NCI-H187 treated with DMSO at 0.1 percent for 48 hours (cell line): ENCODE data around the gene ADGRG3.
"Not testable (repeated sequence)": the region's sequence is repeated elsewhere in the genome, so short reads cannot be mapped to it uniquely, and the experiment has no call there.

Experiments used
- DNase-seq: peaks from one replicate; lab custom pipeline; 2025; lab: John Stamatoyannopoulos, UW

The ADGRG3 gene

DNA sequence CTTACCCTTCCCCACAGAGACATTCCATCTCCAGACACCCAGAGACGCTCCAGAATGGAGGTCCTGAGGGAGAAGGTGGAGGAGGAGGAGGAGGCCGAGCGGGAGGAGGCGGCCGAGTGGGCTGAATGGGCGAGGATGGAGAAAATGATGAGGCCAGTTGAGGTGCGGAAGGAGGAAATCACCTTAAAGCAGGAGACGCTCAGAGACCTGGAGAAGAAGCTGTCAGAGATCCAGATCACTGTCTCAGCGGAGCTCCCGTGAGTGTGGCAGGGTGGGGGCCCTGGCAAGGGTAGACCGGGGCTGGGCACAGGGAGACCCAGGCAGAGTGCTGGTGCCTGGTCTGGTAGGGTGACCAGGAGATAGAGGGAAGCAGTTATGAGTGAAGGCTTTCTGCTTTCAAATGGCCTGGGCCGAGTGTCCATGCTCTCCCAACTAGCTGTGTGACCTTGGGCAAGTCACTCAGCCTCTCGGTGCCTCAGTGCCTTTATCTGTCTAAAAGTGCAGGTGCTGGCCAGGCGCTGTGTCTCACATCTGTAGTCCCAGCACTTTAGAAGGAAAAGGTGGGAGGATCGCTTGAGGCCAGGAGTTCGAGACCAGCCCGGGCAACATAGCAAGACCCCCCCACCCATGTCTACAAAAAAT, 29.9 kb downstream of the ADGRG3 start:
- DNase-seq: no peak

DNA sequence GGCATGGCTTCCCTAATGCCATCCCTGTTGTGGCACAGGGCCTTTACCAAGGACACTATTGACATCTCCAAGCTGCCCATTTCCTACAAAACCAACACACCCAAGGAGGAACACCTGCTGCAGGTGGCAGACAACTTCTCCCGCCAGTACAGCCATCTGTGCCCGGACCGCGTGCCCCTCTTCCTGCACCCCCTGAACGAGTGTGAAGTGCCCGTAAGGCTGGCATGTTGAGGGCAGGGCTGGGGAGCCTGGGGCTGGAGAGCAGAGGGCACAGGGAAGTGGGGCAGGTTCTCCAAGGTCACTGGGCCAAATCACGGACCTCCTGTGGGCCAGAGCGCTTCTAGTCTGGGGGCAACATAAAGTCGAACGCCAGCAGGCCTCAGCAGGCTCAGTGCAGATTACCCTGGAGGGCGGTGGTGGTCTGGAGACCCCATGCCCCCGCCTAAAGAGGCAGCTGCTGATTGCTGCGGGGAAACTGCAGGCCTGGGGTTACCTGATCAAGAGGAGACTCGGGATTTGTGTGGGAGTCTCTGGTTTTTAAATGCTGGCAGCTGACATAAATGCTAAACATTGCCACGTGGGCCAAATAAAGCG, 30.8 kb downstream of the ADGRG3 start:
- no peak for DNase-seq

DNA sequence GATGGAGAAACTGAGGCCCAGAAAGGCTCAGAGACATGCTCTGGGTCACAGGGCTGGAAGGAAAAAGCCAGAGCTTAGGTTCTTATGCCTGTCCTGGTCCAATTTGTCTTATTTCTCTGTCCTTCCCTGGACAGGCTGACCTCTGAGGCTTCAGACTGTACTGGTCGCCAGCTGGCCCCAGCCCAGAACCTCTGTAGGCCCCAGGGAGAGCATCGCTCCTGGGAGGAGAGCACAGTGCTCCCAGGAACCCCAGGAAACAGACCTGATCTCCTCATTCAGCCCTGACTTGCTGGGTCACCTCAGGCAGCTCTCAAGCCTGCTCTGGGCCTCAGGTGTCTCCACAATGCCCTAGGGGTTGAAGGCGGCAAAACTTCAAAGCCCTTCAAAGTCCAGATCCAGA, 31.4 kb downstream of the ADGRG3 start:
- DNase-seq: no peak

DNA sequence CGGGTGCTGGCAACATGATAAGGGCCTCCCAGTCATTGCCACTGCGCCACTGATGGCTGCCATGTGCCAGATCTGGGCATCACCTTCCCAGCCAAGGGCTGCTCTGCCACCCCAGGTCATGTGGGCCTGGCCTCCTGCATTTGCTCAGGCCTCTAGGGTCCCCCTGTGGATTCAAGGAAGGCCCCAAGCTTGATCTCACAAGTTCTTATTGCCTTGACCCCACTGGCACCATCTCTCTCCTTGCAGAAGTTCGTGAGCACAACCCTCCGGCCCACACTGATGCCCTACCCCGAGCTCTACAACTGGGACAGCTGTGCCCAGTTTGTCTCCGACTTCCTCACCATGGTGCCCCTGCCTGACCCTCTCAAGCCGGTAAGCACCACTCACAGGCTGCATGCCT, 31.8 kb downstream of the ADGRG3 start:
- no peak for DNase-seq

DNA sequence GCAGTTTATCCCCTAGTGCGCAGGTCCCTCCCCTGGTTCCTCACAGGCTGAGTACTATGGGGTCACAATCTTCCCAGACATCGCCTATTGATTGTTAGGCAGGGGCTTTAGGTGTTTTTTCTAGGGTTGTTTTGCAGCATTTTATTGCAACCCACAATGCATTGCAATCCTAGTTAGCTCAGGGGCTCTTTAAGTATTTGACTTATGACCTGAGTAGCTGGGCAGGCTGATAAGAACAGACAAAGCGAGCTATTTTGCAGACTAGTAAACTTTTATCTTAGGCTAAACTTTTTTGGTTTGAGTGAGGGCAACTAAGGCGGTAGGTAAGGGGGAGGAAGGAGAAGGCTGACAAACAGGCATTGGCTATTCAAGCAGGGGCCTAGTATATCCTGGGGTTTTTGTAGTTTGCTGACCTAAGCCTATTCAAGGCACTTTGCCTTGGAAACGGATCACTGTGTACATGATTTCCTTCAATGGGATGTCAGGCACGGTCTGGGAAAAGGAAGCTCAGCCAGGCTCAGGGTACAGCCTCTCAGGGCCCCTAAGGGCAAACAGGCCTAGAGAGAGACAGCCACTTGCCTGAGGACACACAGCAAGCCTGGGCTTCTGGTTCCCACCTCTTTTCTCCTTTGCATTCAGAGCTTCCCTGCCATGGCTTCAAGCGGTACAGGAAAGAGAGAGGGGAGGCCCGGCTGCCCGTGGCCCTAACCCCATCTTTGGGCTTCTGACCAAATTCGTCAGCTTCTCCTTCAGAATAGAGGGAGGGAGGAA, 32.9 kb downstream of the ADGRG3 start:
- DNase-seq: no peak

DNA sequence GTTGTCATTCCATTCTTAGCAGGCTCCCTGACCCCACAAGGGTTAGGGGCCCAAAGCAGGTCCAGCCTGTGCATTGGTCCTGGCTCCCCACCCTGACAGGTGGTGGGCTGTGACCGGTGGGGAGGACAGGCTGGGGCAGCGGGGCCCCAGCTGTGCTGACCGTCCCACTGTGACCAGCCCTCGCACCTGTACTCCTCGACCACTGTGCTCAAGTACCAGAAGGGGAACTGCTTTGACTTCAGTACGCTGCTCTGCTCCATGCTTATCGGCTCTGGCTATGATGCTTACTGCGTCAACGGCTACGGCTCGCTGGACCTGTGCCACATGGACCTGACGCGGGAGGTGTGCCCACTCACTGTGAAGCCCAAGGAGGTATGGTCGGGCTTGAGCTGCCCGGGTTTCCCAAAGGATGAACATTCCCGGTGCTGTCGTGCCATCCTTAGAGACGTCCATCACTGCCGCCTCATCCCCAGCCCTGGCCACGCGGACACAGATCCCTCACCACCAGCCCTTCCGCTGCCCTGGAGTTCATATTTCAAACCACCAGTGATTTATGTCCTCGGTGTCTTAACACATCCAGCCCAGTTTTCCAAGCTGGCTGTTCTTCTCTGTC, 33.8 kb downstream of the ADGRG3 start:
- DNase-seq: no peak

DNA sequence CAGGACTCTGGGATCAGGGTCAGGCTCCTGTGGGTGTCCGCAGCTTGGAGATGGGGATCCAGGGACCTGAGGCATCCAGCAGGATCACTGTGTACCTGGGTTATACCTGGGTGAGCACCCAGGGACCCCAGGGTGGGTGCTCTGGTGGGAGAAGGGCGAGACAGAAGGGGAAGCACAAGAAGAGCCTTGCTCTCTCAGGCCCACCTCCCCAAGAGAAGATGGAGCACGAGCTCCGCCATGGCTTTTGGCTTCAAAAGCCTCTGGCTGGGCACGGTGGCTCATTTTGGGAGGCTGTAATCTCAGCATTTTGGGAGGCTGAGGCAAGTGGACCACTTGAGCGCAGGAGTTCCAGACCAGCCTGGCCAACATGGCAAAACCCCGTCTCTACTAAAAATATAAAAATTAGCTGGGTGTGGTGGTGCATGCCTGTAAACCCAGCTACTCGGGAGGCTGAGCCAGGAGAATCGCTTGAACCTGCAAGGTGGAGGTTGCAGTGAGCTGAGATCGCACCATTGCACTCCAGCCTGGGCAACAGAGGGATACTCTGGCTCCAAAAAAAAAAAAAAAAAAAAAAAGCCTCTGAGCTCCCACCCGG, 35.4 kb downstream of the ADGRG3 start:
- DNase-seq: no peak

DNA sequence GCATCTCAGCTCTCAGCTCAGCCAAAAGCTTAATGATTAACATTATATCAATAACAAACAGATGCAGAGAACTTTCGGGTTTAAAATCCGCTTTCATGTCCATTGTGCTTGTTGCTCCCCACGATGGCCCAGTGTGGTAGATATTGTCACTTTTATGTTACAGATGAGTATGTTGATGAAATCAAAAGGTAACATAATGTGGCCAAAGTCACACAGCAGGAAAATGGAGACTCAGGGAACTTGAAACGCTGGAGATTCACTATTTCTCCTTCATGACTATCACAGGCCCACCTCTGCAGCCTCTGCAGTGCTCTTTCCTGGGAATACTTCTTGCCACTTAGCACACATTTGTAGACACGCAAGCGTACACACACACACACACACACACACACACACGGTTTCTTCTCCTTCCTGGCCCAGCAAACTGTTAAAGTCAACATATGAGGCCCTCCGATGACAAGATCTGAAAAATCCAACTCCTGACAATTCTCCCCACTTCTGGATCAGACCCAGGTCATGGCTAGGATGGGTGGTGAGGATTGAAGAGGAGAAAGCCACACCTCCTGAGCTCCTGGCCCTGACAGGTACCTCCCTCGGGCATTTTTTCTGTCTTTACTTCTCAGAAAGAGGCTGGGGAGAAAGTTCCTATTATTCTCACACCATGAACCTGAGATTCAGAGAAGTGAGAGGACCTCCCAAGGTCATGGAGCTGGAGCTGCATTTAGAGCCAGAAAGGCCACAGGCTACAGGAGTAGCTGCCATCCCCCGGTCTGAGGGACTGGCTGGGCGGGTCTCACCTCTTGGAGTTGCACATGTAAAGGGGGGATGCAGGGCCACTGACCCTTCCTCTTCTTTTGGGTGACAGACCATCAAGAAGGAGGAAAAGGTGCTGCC, 36.2 kb downstream of the ADGRG3 start:
- no peak for DNase-seq

DNA sequence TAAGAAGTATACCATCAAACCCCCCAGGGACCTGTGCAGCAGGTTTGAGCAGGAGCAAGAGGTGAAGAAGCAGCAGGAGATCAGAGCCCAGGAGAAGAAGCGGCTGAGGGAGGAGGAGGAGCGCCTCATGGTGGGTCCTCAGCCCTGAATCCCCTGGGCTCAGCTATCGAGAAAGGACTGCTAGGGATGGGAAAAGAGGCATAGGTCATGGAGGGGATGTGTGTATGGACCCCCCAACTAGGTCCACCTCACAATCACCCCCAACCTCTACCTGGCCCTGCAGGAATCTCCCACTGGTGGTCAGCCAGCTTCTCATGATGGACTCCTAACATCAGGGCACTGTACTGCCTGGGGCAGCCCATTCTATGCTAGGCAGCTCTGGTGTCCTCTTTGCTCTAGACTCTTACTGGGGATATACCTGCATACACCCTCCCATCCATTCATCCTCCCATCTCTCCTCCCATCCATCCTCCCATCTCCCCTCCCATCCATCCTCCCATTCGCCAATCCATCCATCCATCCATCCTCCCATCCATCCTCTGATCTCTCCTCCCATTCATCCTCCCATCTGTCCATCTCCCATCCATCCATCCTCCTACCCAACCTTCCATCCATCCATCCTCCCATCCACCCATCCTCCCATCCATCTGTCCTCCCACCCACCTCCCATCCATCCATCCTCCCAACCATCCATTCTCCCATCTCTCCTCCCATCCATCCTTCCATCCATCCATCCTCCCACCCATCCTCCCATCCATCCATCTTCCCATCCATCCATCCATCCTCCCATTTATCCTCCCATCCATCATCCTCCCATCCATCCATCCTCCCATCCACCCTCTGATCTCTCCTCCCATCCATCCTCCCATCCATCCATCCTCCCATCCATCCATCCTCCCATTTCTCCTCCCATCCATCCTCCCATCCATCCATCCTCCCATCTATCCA, 37.1 kb downstream of the ADGRG3 start:
- no peak for DNase-seq

DNA sequence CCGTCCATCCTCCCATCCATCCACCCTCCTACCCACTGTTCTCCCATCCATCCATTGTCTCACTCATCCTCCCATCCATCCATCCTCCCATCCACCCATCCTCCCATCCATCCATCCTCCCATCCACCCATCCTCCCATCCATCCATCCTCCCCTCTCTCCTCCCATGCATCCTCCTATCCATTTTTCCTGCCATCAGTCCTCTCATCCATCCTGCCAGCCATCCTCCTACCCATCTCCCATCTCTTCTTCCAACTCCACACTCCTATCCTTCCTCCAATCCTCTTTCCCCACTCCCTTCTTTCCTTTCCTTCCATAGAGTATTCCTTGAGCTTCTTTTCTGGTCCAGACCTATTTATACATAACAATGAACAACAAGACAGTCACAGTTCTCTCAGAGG, 38.6 kb downstream of the ADGRG3 start:
- no peak for DNase-seq

DNA sequence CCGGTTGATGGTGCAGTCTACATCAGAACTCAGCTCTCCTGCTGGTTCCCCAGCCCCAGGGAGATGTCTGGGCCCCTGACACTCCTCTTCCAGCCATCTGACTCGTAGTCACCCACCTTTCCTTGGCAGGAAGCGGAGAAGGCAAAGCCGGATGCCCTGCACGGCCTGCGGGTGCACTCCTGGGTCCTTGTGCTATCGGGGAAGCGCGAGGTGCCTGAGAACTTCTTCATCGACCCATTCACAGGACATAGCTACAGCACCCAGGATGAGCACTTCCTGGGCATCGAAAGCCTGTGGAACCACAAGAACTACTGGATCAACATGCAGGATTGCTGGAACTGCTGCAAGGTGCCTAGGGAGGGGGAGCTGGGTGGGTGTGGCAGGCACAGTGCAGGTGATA, 39.2 kb downstream of the ADGRG3 start:
- no peak for DNase-seq

DNA sequence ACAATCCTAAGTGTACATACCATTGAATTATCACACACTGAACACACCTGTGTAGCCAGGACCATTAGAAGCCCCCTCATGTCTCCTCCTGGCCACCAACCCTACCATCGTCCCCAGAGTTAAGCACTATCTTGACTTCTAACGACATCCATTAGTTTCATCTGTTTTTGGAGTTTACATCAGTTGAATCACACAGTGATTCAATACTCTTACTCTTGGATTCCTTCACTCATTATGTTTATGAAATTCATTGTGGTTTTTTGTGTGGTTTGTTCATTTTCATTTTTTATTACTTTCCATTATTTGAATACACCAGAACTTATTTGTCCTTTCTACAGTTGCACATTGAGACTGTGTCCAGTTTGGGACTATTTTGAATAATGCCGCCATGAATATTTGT, 40.1 kb downstream of the ADGRG3 start:
- no peak for DNase-seq

DNA sequence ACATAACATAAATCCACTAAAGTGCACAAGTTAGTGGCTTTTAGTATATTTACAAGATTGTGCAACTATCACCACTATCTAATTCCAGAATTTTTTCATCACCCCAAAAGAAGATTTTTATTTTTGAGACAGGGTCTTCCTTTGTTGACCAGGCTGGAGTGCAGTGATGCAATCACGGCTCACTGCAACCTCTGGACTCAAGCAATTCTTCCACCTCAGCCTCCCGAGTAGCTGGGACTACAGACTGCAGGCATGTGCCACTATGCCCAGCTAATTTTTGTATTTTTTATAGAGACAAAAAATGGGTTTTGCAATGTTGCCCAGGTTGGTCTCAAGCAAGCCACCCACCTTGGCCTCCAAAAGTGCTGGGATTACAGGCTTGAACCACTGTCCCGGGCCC, 41.6 kb downstream of the ADGRG3 start:
- DNase-seq: no peak

DNA sequence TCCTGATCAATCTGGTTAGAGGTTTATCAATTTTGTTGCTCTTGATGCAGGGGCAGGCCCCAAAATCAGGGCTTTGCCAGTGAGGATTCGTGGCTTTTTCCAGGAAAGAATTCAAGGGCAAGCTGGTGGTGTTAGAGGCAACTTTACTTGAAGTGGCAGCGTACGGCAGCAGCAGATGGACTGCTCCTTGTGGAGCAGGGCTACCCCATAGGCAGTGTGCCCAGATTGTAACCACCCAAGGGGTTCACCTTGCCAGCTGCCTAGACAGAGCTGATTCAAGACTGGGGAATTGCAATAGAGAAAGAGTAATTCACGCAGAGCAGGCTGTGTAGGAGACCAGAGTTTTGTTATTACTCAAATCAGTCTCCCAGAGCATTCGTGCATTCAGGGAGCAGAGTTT, 43.2 kb downstream of the ADGRG3 start:
- DNase-seq: no peak

DNA sequence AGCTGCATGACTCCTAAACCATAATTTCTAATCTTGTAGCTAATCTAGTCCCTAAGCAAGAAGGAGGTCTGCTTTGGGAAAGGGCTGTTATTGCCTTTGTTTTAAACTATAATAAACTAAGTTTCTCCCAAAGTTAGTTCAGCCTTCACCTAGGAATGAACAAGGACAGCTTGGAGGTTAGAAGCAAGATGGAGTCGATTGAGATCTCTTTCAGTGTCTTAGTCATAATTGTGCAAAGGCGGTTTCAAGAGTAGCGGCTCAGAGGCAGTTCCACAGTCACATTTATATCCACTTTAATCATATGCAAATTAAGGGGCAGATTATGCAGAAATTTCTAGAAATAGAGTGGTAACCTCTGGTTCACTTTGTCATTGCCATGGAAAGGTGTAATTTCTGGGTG, 43.9 kb downstream of the ADGRG3 start:
- no peak for DNase-seq

DNA sequence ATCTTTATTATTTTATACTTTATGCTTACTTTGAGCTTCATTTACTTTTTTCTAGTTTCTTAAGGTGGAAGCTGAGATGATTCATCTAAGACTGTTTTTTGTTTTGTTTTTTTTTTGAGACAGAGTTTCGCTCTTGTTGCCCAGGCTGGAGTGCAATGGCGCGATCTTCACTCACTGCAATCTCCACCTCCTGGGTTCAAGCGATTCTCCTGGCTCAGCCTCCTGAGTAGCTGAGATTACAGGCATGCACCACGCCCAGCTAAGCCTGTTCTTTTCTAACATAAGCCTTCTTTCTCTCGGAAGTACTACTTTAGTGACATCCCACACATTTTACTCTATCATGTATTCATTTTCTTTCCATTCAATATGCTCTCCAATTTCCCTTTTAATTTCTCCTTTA, 44.5 kb downstream of the ADGRG3 start:
- not testable (repeated sequence) for DNase-seq

DNA sequence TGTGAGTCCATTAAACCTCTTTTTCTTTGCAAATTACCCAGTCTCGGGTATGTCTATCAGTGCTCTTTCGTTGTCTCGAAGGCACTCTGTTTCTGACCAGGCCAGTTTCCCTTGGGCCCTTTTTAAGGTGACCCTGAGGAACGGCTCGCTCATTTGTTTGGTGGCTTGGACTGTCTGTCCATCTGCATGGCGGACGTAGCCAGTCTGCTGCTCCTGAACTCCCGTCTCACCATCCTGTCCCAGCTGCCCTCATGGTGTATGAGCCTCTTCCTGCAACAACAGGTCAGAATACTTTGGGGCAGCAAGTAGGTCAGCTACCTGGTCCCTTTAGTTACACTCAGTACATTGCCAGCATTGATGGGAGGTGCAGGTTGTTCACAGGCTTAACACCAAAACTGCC, 45.5 kb downstream of the ADGRG3 start:
- DNase-seq: no peak

DNA sequence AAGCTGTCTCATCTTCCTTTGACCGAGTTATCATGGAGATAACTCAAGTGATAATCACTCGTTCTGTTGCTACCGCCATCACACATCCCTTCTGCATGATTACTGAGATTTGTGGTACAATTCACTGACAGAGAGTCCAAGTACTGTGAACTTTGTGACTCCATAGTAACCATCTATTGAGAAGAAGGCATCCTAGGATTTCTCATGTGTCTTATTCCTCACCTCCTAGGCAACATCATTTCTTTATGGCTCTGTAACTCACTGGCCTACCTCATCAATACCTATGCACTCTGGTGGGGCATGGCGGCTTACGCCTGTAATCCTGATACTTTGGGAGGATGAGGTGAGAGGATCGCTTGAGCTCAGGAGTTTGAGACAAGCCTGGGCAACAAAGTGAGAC, 45.9 kb downstream of the ADGRG3 start:
- no peak for DNase-seq

DNA sequence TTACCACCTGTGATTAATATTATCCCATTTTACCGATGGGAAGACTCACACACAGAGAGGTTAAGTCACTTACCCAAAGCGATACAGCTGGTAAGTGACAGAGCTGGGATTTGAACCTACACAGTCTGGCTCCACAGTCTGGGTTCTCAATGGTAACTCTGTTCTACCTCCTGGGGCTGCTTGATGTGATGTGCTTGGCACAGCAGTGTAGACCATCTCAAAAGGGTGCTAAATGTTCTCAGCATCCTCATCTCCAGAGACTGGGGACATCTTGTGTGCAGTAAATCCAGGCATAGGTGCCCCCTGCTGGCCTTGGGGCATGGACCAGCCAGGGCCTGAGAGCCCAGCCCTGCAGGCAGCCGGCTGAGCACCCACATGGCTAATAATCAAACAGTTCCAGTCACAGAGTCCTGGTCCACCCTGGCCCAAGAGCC, 52.1 kb downstream of the ADGRG3 start:
- DNase-seq: no peak
